Parathyroid adenoma (tissue), 2 donors: ENCODE measurements around the gene C7orf25.

Experiments used
- H2AFZ ChIP-seq: fragments of 300-600 bp; sonication (generic); one replicate; pipeline ENCODE4 v1.7.0; 2017; ENCODE audit warnings: antibody characterized with exemption, mild to moderate bottlenecking
- H3K27ac ChIP-seq: fragments of 300-600 bp; sonication (generic); one replicate; pipeline ENCODE4 v1.7.0; 2017
- H3K27me3 ChIP-seq: fragments of 300-600 bp; sonication (generic); one replicate; pipeline ENCODE4 v1.7.0; 2017; ENCODE audit warnings: low read length; ENCODE audit not compliant: control insufficient read depth, insufficient read depth
- H3K36me3 ChIP-seq: fragments of 300-600 bp; sonication (generic); one replicate; pipeline ENCODE4 v1.7.0; 2017; ENCODE audit warnings: low read length; ENCODE audit not compliant: control insufficient read depth, insufficient read depth
- H3K4me1 ChIP-seq: fragments of 300-600 bp; sonication (generic); one replicate; pipeline ENCODE4 v1.7.0; 2017; ENCODE audit warnings: control low read depth
- H3K4me2 ChIP-seq: fragments of 300-600 bp; sonication (generic); one replicate; pipeline ENCODE4 v1.7.0; 2017; ENCODE audit warnings: low read length
- H3K4me3 ChIP-seq: fragments of 300-600 bp; sonication (generic); one replicate; pipeline ENCODE4 v1.7.0; 2017; ENCODE audit warnings: low read depth, low read length
- H3K79me2 ChIP-seq: fragments of 300-600 bp; sonication (generic); one replicate; pipeline ENCODE4 v1.7.0; 2017; ENCODE audit warnings: control low read depth
- H3K9ac ChIP-seq: fragments of 300-600 bp; sonication (generic); one replicate; pipeline ENCODE4 v1.7.0; 2017; ENCODE audit warnings: mild to moderate bottlenecking
- H3K9me3 ChIP-seq: fragments of 300-600 bp; sonication (generic); one replicate; pipeline ENCODE4 v1.7.0; 2017; ENCODE audit warnings: low read length; ENCODE audit not compliant: control insufficient read depth
- CTCF ChIP-seq: fragments of 300-600 bp; sonication (generic); IDR thresholded peaks from one replicate; pipeline ENCODE4 v1.7.0; 2017; ENCODE audit warnings: antibody characterized with exemption, mild to moderate bottlenecking
- donor health status: primary hyperparathyroidism.

The C7orf25 gene

GRCh38 chr7:42906181-42906580 is 5.7 kb downstream of the C7orf25 start:
- H3K27ac ChIP-seq: no peak overlapping the region
- no peak overlapping the region for H3K9ac ChIP-seq
- TF ChIP-seq CTCF: no peak
- no peak overlapping the region for H2AFZ ChIP-seq
- no peaks in the 10 kb centered on the region for H3K36me3 ChIP-seq
- no peak overlapping the region for H3K4me2 ChIP-seq
- no peak overlapping the region for H3K4me3 ChIP-seq
- no peaks in the 10 kb centered on the region for H3K79me2 ChIP-seq
- no peaks in the 10 kb centered on the region for H3K27me3 ChIP-seq
- no peaks in the 10 kb centered on the region for H3K9me3 ChIP-seq
- H3K4me1 ChIP-seq: peaks cover 8% of the 10 kb centered on the region

GRCh38 chr7:42902331-42902730 is 9.5 kb downstream of the C7orf25 start:
- Histone ChIP-seq H3K4me1 (no peaks in the 10 kb centered on the region), H3K27me3 (no peaks in the 10 kb centered on the region), H3K79me2 (no peaks in the 10 kb centered on the region), H3K27ac (no peak overlapping the region), H3K4me2 (no peak overlapping the region), H2AFZ (no peak overlapping the region), H3K4me3 (no peak overlapping the region), H3K9ac (no peak overlapping the region), H3K36me3 (no peaks in the 10 kb centered on the region), H3K9me3 (no peaks in the 10 kb centered on the region)
- TF ChIP-seq CTCF: no peak

GRCh38 chr7:42900842-42901241 is 11.0 kb downstream of the C7orf25 start:
- H3K79me2 ChIP-seq: peaks cover 9% of the 10 kb centered on the region
- H3K36me3 ChIP-seq: no peaks in the 10 kb centered on the region
- H3K4me3 ChIP-seq: no peak overlapping the region
- H3K4me1 ChIP-seq: no peaks in the 10 kb centered on the region
- H2AFZ ChIP-seq: no peak overlapping the region
- no peak overlapping the region for H3K4me2 ChIP-seq
- H3K9ac ChIP-seq: no peak overlapping the region
- H3K9me3 ChIP-seq: no peaks in the 10 kb centered on the region
- H3K27me3 ChIP-seq: no peaks in the 10 kb centered on the region
- TF ChIP-seq CTCF: no peak
- no peak overlapping the region for H3K27ac ChIP-seq

- no peaks in the 10 kb centered on the region for H3K4me1 ChIP-seq
- no peak overlapping the region for H3K4me2 ChIP-seq
- H3K36me3 ChIP-seq: no peaks in the 10 kb centered on the region
- H3K9me3 ChIP-seq: no peaks in the 10 kb centered on the region
- H3K27ac ChIP-seq: no peak overlapping the region
- peaks cover 14% of the 10 kb centered on the region for H3K79me2 ChIP-seq
- no peaks in the 10 kb centered on the region for H3K27me3 ChIP-seq
- no peak overlapping the region for H3K9ac ChIP-seq
- no peak overlapping the region for H3K4me3 ChIP-seq
- H2AFZ ChIP-seq: no peak overlapping the region
- TF ChIP-seq CTCF: no peak
These were observed 18.3 kb downstream of the C7orf25 start for GRCh38 chr7:42893346-42894240.
